ENCODE results near the gene DISC1. TPM values are rescaled to one million over a fixed set of nuclear protein-coding genes. Genes with fewer than 3 reads are reported as not detected.

The DISC1 gene
- total RNA-seq, 4 donors from 2014 or later = 9.6 to 27.9 (median 13.0) TPM

- no peak for ATAC-seq (ENCODE audit: low FRiP score)
- TF ChIP-seq CTCF (IDR thresholded peaks at IDR 0.05) = no peak
- no peak for DNase-seq (ENCODE audit: low spot score)
These were observed 418.1 kb downstream of the DISC1 start for GRCh38 chr1:232044728-232045127.

GRCh38 chr1:232045139-232045994 lies 418.8 kb downstream of the DISC1 start:
- ATAC-seq (ENCODE audit: low FRiP score) = no peak
- no peak for DNase-seq (ENCODE audit: low spot score)
- no peak for TF ChIP-seq CTCF (IDR thresholded peaks at IDR 0.05)

GRCh38 chr1:232046451-232047306 lies 420.1 kb downstream of the DISC1 start:
- no peak for ATAC-seq (ENCODE audit: low FRiP score)
- TF ChIP-seq CTCF (IDR thresholded peaks at IDR 0.05) = no peak

GRCh38 chr1:232047473-232047872 lies 420.9 kb downstream of the DISC1 start:
- no peak for TF ChIP-seq CTCF (IDR thresholded peaks at IDR 0.05)
- ATAC-seq (ENCODE audit: low FRiP score) = no peak
- DNase-seq (ENCODE audit: low spot score) = no peak

More at GRCh38 chr1:232046451-232047306, 420.1 kb downstream of the DISC1 start:
- no peak for DNase-seq (ENCODE audit: low spot score)

- DNase-seq (ENCODE audit: low spot score) = no peak
- no peak for TF ChIP-seq CTCF (IDR thresholded peaks at IDR 0.05)
- ATAC-seq (ENCODE audit: low FRiP score) = no peak
These were observed 421.9 kb downstream of the DISC1 start for GRCh38 chr1:232048481-232048880.

- DNase-seq (ENCODE audit: low spot score) = no peak
- no peak for TF ChIP-seq CTCF (IDR thresholded peaks at IDR 0.05)
- no peak for ATAC-seq (ENCODE audit: low FRiP score)
These were observed 422.7 kb downstream of the DISC1 start for GRCh38 chr1:232049335-232049734.

Measured in omental fat pad (tissue), 4 donors.